GM23248 (cell line): ENCODE results near the gene UBE2F. TPM values are rescaled to one million over a fixed set of nuclear protein-coding genes. Genes with fewer than 3 reads are reported as not detected.

ENCODE experiments used
- DNase-seq: peaks from one replicate; pipeline ENCODE4 v3.0.0-alpha.2; 2015
- H2AFZ ChIP-seq: fragments of 200-600 bp; sonication (generic); 2 replicates; pipeline ENCODE4 v1.6.1; 2016; ENCODE audit warnings: antibody characterized with exemption
- H3F3A ChIP-seq: fragments of 200-600 bp; sonication (generic); 2 replicates; pipeline ENCODE4 v1.6.1; 2016; ENCODE audit warnings: mild to moderate bottlenecking, antibody characterized with exemption, mixed run types; ENCODE audit not compliant: insufficient read depth
- H3K27ac ChIP-seq: fragments of 200-600 bp; sonication (generic); 2 replicates; pipeline ENCODE4 v1.5.1; 2016; ENCODE audit warnings: mild to moderate bottlenecking
- H3K27me3 ChIP-seq: fragments of 200-600 bp; sonication (generic); replicated peaks from 2 replicates; pipeline ENCODE4 v1.6.1; 2016; ENCODE audit warnings: mild to moderate bottlenecking; ENCODE audit not compliant: insufficient read depth
- H3K36me3 ChIP-seq: fragments of 200-600 bp; sonication (generic); 2 replicates; pipeline ENCODE4 v1.6.1; 2016; ENCODE audit warnings: low read depth, mild to moderate bottlenecking
- H3K4me1 ChIP-seq: fragments of 200-600 bp; sonication (generic); 2 replicates; pipeline ENCODE4 v1.6.1; 2016; ENCODE audit warnings: mild to moderate bottlenecking; ENCODE audit not compliant: insufficient read depth
- H3K4me2 ChIP-seq: fragments of 200-600 bp; sonication (generic); one replicate; pipeline ENCODE4 v1.6.1; 2016; ENCODE audit warnings: mild to moderate bottlenecking; ENCODE audit not compliant: unreplicated experiment
- H3K4me3 ChIP-seq: fragments of 200-600 bp; sonication (generic); 2 replicates; pipeline ENCODE4 v1.5.1; 2016; ENCODE audit warnings: mild to moderate bottlenecking
- H3K79me2 ChIP-seq: fragments of 200-600 bp; sonication (generic); 2 replicates; pipeline ENCODE4 v1.6.1; 2016; ENCODE audit warnings: mild to moderate bottlenecking; ENCODE audit not compliant: insufficient read depth
- H3K9ac ChIP-seq: fragments of 200-600 bp; sonication (generic); 2 replicates; pipeline ENCODE4 v1.6.1; 2016; ENCODE audit warnings: mild to moderate bottlenecking
- H3K9me2 ChIP-seq: fragments of 200-600 bp; sonication (generic); 2 replicates; pipeline ENCODE4 v1.6.1; 2016; ENCODE audit warnings: mixed run types, mild to moderate bottlenecking, moderate library complexity; ENCODE audit not compliant: insufficient read depth
- H3K9me3 ChIP-seq: fragments of 200-600 bp; sonication (generic); one replicate; pipeline ENCODE4 v1.6.1; 2017; ENCODE audit warnings: low read depth
- H4K20me1 ChIP-seq: fragments of 200-600 bp; sonication (generic); 2 replicates; pipeline ENCODE4 v1.6.0; 2016; ENCODE audit not compliant: insufficient read depth
- EZH2 ChIP-seq: fragments of 200-600 bp; sonication (generic); IDR thresholded peaks from 2 replicates; pipeline ENCODE4 v1.6.1; 2018; ENCODE audit warnings: antibody characterized with exemption, mild to moderate bottlenecking; ENCODE audit not compliant: insufficient read depth, poor library complexity, severe bottlenecking
- EZH2phosphoT487 ChIP-seq: fragments of 200-600 bp; sonication (generic); IDR thresholded peaks from 2 replicates; pipeline ENCODE4 v1.6.1; 2018; ENCODE audit warnings: antibody characterized with exemption, moderate library complexity, mild to moderate bottlenecking, low read depth; ENCODE audit not compliant: insufficient read depth
- WGBS, 2 experiments: methylation state at CpG; one replicate each; pipeline ENCODE4 v1.1.6; 2015 to 2017; ENCODE audit warnings: low lambda C conversion rate in 2 of 2, low coverage in 1 of 2; ENCODE audit errors: missing lambda C conversion rate in 2 of 2; 5-methylcytosine and 5-hydroxymethylcytosine counted together
- in situ Hi-C: fragments of 300-500 bp; cut with MboI; formaldehyde crosslinking; loops from 2 replicates; pipeline ENCODE4 v1.15.0; 2020
- polyA plus RNA-seq: library from polyadenylated mRNA; unstranded; fragments of >200 nt; fragmentation: Nextera tagmentation; extraction: Ambion mirVana; gene quantifications from 2 replicates; pipeline ENCODE4 v1.2.1, GENCODE V29; 2016
- total RNA-seq: library from RNA; depleted of rRNA; stranded (reverse); fragments of >200 nt; shearing (Covaris generic); gene quantifications from 2 replicates; pipeline ENCODE4 v1.2.3, GENCODE V29; 2014

UBE2F gene
- total and polyA plus RNA-seq, 2 experiments from 2014 or later, result 88.7 to 129 TPM

DNA sequence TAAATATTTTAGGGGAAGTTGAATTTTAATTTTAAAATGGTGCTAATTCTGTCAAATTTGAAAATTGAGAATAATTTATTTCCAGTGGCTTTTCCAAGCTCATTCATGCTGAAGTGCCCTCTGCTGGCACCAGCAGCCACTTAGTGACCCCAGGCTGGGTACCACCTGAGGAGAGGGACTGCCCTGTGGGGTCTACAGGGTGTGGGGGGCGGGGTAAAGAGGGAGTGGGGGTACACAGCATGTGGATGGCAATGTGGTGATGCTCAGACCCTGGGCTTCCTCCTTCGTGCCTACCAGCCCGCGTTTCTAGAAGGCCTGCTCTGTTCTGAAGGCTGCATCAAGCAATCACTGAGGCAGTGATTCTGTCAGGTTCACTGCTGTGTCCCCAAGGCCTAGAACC lies 48.9 kb downstream of the UBE2F start:
- Histone ChIP-seq H3K27me3 (no peaks in the 10 kb centered on the region), H2AFZ (no peak overlapping the region), H3K27ac (no peak overlapping the region), H3K36me3 (no peaks in the 10 kb centered on the region; the same call in 1 of the 2 replicates), H3K79me2 (peaks cover 21% of the 10 kb centered on the region; the same call in 1 of the 2 replicates), H3K4me2 (no peak overlapping the region), H3K9ac (no peak overlapping the region), H4K20me1 (no peaks in the 10 kb centered on the region), H3K4me3 (no peak overlapping the region), H3K9me2 (no peaks in the 10 kb centered on the region), H3F3A (no peaks in the 10 kb centered on the region; the same call in 1 of the 2 replicates), H3K9me3 (no peaks in the 10 kb centered on the region), H3K4me1 (peaks cover 7% of the 10 kb centered on the region)
- no peak for TF ChIP-seq EZH2phosphoT487
- DNase-seq, result no peak
- in situ Hi-C loops, result no loop called here
- WGBS, 2 experiments, result 58 to 63% methylated on average over 4 of the region's 4 CpGs

DNA sequence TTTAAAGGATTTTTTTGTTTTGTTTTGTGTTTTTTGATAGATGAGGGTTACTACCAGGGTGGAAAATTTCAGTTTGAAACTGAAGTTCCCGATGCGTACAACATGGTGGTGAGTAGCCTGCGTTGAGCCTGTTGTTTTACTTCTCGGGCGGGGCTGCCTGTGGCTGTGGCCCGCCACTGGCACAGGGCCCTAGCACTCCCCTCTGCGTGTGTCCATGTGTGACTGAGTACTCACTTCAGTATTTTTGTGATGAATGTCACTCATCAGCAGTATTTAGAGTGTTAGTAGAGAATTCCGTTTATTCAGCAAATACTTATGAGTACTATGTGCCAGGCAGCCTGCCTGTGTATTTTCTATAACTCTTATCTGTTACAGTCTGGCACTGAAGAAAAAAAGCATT lies 49.7 kb downstream of the UBE2F start:
- no peaks in the 10 kb centered on the region; the same call in 1 of the 2 replicates for H3F3A ChIP-seq
- H3K79me2 ChIP-seq, result peaks cover 15% of the 10 kb centered on the region; the same call in 1 of the 2 replicates
- no peak overlapping the region for H3K4me2 ChIP-seq
- in situ Hi-C loops, result no loop called here
- H3K4me1 ChIP-seq, result peaks cover 7% of the 10 kb centered on the region
- no peaks in the 10 kb centered on the region for H3K9me3 ChIP-seq
- TF ChIP-seq EZH2 (no peak), EZH2phosphoT487 (no peak)
- no peak overlapping the region for H2AFZ ChIP-seq
- WGBS, 2 experiments, result 85 to 89% methylated on average over 8 of the region's 8 CpGs
- H3K4me3 ChIP-seq, result no peak overlapping the region
- H3K36me3 ChIP-seq, result peaks cover 5% of the 10 kb centered on the region; the same call in 1 of the 2 replicates
- no peak overlapping the region for H3K27ac ChIP-seq
- H3K9ac ChIP-seq, result no peak overlapping the region
- no peaks in the 10 kb centered on the region for H3K9me2 ChIP-seq
- no peaks in the 10 kb centered on the region for H4K20me1 ChIP-seq
- no peak for DNase-seq
- no peaks in the 10 kb centered on the region for H3K27me3 ChIP-seq

DNA sequence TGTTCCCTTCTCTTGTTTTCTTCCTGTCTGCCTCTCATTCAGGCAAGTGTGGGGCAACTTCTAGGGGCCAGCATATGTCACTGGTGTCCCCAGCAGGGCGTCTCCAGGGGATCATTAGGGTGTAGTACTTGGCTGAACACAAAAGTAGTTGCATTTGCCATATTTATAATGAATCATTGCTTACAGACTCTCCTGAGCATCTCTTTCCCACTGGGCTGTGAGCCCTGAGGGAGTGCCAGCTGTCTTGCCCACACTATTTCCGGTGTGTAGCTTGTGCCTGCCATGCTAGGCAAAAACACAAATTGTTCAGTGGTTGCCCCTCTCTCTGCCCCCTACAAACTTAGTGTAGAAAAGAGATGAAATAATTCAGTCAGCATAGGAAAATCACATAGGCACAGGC lies 53.1 kb downstream of the UBE2F start:
- in situ Hi-C loops, result no loop called here
- no peak overlapping the region for H3K4me3 ChIP-seq
- H3K4me2 ChIP-seq, result no peak overlapping the region
- peaks cover 7% of the 10 kb centered on the region for H3K4me1 ChIP-seq
- H3F3A ChIP-seq, result no peaks in the 10 kb centered on the region; the same call in 1 of the 2 replicates
- H4K20me1 ChIP-seq, result no peaks in the 10 kb centered on the region
- 47 to 50% methylated on average over 2 of the region's 2 CpGs for WGBS, 2 experiments
- no peaks in the 10 kb centered on the region for H3K9me2 ChIP-seq
- no peaks in the 10 kb centered on the region for H3K27me3 ChIP-seq
- H3K9ac ChIP-seq, result no peak overlapping the region
- 0 out of 2 replicates have a peak, but pooled peaks cover 6% of the 10 kb centered on the region for H3K36me3 ChIP-seq
- DNase-seq, result peak; percentile 50
- H3K9me3 ChIP-seq, result no peaks in the 10 kb centered on the region
- H3K27ac ChIP-seq, result no peak overlapping the region
- H2AFZ ChIP-seq, result no peak overlapping the region
- peaks cover 6% of the 10 kb centered on the region; the same call in 1 of the 2 replicates for H3K79me2 ChIP-seq
- TF ChIP-seq EZH2phosphoT487, result no peak

DNA sequence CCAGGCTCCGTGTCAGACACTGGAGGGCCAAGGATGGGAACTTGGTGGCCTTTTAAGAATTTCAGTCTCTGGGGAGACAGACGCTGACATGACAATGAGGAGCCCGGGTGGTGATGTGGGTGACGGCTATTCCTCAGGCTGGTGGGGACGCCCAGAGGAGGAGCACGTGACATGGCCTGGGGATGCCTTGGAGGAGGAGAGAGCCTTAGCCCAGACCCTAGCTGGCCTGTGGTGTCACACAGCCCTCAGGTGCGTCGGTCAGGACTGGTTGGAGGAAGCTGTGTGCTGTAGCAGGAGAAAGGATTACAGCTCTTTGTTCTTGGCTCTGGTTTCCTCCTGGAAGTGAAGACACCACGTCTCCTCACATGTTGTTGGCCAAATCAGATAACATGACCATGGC lies 54.0 kb downstream of the UBE2F start:
- 99% methylated on average over 9 of the region's 9 CpGs for WGBS, 2 experiments
- Histone ChIP-seq H3K9me3 (no peaks in the 10 kb centered on the region), H3K9me2 (no peaks in the 10 kb centered on the region), H3K4me2 (no peak overlapping the region), H3K4me1 (peaks cover 7% of the 10 kb centered on the region), H3K27ac (no peak overlapping the region), H3F3A (no peaks in the 10 kb centered on the region; the same call in 1 of the 2 replicates), H2AFZ (no peak overlapping the region), H3K9ac (no peak overlapping the region), H3K79me2 (peaks cover 6% of the 10 kb centered on the region; the same call in 1 of the 2 replicates), H3K27me3 (no peaks in the 10 kb centered on the region), H3K4me3 (no peak overlapping the region), H4K20me1 (no peaks in the 10 kb centered on the region), H3K36me3 (0 out of 2 replicates have a peak, but pooled peaks cover 6% of the 10 kb centered on the region)
- in situ Hi-C loops, result no loop called here
- DNase-seq, result no peak
- no peak for TF ChIP-seq EZH2
- TF ChIP-seq EZH2phosphoT487, result no peak

DNA sequence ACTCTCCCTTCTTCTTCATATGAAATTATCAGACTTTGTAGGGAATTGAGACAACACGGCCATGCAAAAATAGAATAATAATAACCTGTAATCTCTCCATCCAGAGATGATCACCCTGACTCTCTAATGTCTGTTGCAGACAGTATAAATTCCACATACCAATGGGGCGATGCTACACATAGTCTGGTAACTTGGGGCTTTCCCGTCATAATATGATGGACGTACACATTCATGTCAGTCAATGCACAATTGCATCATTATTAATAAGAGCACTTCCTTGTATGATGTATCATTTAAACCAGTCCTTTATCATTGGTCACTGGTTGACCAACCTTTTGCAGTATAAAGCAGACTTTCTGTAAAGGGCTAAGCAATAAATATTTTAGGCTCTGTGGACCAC lies 54.5 kb downstream of the UBE2F start:
- H3K4me1 ChIP-seq, result peaks cover 7% of the 10 kb centered on the region
- no peak overlapping the region for H2AFZ ChIP-seq
- in situ Hi-C loops, result no loop called here
- no peak overlapping the region for H3K4me2 ChIP-seq
- H3K27ac ChIP-seq, result no peak overlapping the region
- peaks cover 6% of the 10 kb centered on the region; the same call in 1 of the 2 replicates for H3K79me2 ChIP-seq
- WGBS, 2 experiments, result 92 to 95% methylated on average over 4 of the region's 4 CpGs
- H3K4me3 ChIP-seq, result no peak overlapping the region
- no peaks in the 10 kb centered on the region for H4K20me1 ChIP-seq
- H3K9me2 ChIP-seq, result no peaks in the 10 kb centered on the region
- H3K36me3 ChIP-seq, result 0 out of 2 replicates have a peak, but pooled peaks cover 6% of the 10 kb centered on the region
- H3F3A ChIP-seq, result no peaks in the 10 kb centered on the region; the same call in 1 of the 2 replicates
- DNase-seq, result no peak
- TF ChIP-seq EZH2 (no peak), EZH2phosphoT487 (no peak)
- no peaks in the 10 kb centered on the region for H3K27me3 ChIP-seq
- H3K9ac ChIP-seq, result no peak overlapping the region
- no peaks in the 10 kb centered on the region for H3K9me3 ChIP-seq
